NCI-H748 (cell line): ENCODE measurements around the gene POU2AF2.
"Not testable (repeated sequence)": the region's sequence is repeated elsewhere in the genome, so short reads cannot be mapped to it uniquely, and the experiment has no call there.

Experiments
- DNase-seq: peaks from one replicate; lab custom pipeline; 2025; ENCODE audit not compliant: unreplicated experiment; lab: John Stamatoyannopoulos, UW

POU2AF2 gene, protein sequence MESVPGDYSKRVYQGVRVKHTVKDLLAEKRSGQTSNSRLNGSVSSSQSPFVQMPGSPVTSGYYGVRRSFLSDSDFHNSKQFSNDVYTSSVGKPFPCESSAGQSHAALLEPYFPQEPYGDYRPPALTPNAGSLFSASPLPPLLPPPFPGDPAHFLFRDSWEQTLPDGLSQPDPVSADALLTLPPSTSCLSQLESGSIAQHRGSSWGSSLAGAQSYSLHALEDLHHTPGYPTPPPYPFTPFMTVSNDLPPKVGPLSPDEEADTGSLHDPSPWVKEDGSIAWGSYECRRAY

DNA sequence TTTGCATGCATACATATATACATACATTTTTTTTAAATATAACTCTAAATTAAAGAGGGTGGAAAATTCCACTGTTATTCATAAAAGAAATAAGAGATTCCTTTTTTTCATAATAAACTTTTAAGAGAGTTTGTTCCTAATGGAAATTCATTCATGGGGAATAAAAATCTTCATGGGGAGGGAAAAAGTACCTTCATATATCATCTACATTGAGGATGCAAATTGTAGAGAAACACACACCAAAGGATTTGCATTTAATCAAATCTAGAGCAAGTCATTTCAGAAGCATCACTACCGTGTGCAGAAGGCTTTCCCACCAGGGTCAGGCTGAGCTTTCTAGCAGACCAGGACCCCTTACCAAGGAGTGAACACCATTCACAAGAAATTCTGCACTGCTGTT is at the start of gene POU2AF2:
Gene POU2AF2, plus strand, starts transcription at position 301 of the 400 bp plus-strand sequence. CDS start 129 bp downstream, outside the sequence.
- no peak for DNase-seq

- no peak for DNase-seq
Observed at GRCh38 chr11:111200010-111200534, 45.5 kb upstream of the POU2AF2 start.

- no peak for DNase-seq
Observed at GRCh38 chr11:111204211-111204610, 41.3 kb upstream of the POU2AF2 start.

GRCh38 chr11:111205632-111206385 is 39.7 kb upstream of the POU2AF2 start:
- no peak for DNase-seq

DNA sequence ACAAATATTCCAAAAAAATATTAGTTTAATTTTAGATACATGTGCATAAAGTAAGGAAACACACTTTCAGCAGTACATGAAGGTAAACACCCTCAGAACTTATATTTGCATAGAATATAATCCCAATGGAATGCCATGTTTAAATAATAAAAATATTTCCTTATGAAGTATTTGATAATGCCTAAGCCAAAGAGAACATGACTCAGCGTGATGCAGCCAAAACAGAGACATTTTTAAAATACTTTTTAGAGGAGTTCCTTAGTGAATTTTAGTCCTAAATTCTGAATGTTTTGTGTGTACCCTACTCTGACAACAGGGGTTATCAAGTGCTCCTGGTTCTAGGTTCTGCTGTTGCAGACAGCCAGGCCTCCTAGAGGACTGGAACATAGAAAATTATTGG is 39.1 kb upstream of the POU2AF2 start:
- no peak for DNase-seq

DNA sequence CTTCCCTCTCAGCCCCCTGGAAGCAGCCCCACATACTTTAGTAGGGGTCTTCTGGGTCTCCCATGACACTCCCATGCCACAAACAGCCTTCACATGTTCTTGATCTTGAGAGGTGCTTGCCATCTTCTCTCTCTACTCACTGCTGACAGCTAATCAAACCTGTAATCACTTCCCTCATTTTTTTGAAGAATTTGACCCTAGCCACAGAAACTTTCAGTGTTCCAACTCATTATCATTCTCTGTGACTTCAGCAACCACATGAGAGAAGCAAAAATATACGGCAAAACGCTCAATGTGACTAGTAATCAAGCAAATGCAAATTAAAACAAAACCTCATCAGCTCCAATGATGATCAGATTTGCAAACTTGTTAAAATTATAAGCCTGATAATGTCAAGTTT is 38.3 kb upstream of the POU2AF2 start:
- no peak for DNase-seq

GRCh38 chr11:111209543-111210355 is 35.8 kb upstream of the POU2AF2 start:
- DNase-seq: no peak

GRCh38 chr11:111213256-111213655 is 32.3 kb upstream of the POU2AF2 start:
- DNase-seq: no peak

- DNase-seq: no peak
Observed at GRCh38 chr11:111220721-111221120, 24.8 kb upstream of the POU2AF2 start.

GRCh38 chr11:111221208-111221607 is 24.3 kb upstream of the POU2AF2 start:
- no peak for DNase-seq

DNA sequence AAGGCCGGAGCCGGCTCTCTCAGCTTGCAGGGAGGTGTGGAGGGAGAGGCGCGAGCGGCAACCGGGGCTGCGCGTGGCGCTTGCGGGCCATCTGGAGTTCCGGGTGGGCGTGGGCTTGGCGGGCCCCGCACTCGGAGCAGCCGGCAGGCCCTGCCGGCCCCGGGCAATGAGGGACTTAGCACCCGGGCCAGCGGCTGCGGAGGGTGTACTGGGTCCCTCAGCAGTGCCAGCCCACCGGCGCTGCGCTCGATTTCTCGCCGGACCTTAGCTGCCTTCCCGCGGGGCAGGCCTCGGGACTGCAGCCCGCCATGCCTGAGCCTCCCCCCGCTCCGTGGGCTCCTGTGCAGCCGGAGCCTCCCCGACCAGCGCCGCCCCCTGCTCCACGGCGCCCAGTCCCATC is 23.6 kb upstream of the POU2AF2 start:
- DNase-seq: not testable (repeated sequence)

- not testable (repeated sequence) for DNase-seq
Observed at GRCh38 chr11:111222821-111223455, 22.6 kb upstream of the POU2AF2 start.

GRCh38 chr11:111225881-111226280 is 19.6 kb upstream of the POU2AF2 start:
- no peak for DNase-seq

DNA sequence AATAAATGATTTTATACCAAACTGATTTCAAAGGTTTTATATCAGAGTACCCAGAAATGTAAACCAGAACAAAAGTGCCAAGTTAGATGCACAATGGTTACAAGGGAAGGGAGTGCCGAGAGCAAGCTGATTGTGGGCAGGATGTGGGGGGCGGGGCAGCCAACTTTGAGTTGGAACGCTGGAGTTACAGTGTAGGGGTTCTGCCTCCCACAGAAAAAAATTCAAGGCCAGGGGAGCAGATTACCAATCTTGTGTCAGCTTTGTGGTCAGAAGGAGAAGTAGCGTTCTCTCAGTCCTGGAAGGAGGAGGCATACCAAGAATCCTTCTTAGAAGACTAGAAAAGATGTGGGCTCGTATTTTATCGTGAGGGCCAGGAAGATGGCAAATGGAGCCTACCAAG is 15.9 kb upstream of the POU2AF2 start:
- DNase-seq: no peak

- DNase-seq: no peak
Observed at GRCh38 chr11:111230122-111230465, 15.4 kb upstream of the POU2AF2 start.

GRCh38 chr11:111231836-111232235 is 13.7 kb upstream of the POU2AF2 start:
- no peak for DNase-seq

DNA sequence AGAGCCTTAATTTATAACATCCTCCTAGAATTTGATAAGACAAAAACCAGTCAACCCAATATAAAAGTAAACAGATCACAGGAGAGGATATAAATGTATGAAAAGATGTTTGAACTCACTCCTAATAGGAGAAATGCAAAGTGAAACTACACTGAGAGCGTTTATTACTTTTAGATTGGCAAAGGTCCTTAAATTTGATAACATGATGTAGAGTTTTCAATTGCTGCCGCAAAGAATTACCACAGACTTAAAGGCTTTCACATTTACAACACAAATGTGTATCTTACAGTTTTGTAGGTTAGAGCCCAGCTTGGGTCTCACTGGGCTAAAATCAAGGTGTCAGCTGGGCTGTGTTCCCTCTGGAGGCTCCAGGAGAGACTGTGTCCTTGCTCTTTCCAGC is 9.1 kb upstream of the POU2AF2 start:
- no peak for DNase-seq

DNA sequence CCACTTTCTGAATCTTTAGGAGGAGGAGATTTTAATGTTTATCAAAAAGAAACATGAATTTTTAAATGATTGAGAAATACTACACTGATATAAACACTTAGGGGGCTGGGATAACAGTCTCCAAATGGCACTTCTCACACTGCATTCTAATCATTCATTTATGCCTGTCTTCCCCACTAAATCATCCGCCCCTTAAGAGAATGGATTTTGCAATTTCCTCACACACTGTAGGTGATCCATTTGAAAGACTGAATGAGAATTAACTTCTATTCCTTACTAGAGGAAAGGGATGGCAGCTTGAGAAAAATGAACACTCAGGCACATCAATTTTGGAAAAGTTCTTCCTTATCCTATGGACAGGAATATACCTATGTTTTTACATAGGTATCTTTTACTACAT is 7.6 kb upstream of the POU2AF2 start:
- no peak for DNase-seq

DNA sequence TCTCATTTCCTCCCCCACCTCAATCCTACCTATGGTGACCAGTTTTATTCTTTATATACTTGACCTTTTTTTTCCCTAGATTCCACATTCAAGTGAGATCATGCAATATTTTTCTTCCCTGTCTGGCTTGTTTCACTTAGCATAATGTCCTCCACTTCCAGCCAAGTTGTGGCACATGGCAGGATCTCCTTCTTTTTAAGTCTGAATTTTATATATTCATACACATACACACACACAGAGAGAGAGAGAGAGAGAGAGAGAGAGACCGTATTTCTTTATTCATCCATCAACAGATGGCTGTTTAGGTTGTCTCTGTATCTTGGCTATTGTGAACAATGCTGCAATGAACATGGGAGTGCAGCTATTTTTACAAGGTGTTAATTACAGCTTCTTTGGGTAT is 1.4 kb downstream of the POU2AF2 start:
- no peak for DNase-seq

DNA sequence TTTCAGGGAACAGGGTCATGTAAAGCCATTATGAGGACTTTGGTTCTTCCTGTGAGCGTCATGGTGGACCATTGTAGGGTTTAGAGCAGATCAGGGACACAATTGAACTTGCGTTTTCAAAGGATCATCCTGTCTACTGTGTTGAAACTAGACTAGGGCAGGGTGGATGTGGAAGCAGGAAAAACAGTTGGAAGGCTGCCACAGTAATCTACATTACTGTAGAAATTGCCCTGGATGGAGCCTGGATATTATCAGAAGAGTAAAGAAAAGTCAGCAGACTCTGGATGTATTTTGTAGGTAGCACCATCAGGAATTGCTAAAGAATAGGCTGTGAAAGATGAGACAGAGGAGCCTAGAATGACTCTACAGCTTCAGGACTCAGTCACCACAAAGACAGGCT is 5.4 kb downstream of the POU2AF2 start:
- no peak for DNase-seq

- DNase-seq: no peak
Observed at GRCh38 chr11:111253131-111253530, 7.6 kb downstream of the POU2AF2 start.
